Stimulated activated CD8-positive, alpha-beta memory T cell treated with anti-CD3 and anti-CD28 coated beads, Interleukin-15, amount 100 ng/mL, for 24 hours (primary cell): Measurements from ENCODE around the gene PLXDC1.

Source experiments
- DNase-seq: peaks from one replicate; pipeline ENCODE4 v3.0.0-alpha.2; 2020; ENCODE audit warnings: low read depth

Gene PLXDC1

GRCh38 chr17:39014795-39015545 lies 136.5 kb downstream of the PLXDC1 start:
- no peak for DNase-seq

- no peak for DNase-seq
Observed at GRCh38 chr17:39014044-39014794, 137.2 kb downstream of the PLXDC1 start.
